CD4-positive, alpha-beta T cell treated with Interleukin-10 for 1 hour (primary cell): Measurements from ENCODE around the gene PHACTR4.
"Not testable (repeated sequence)": the region's sequence is repeated elsewhere in the genome, so short reads cannot be mapped to it uniquely, and the experiment has no call there.

Experiments
- DNase-seq: peaks from one replicate; pipeline ENCODE4 v3.0.0-alpha.2; 2020

Gene PHACTR4

GRCh38 chr1:28530456-28530855, 160.9 kb downstream of the PHACTR4 start:
- no peak for DNase-seq

DNA sequence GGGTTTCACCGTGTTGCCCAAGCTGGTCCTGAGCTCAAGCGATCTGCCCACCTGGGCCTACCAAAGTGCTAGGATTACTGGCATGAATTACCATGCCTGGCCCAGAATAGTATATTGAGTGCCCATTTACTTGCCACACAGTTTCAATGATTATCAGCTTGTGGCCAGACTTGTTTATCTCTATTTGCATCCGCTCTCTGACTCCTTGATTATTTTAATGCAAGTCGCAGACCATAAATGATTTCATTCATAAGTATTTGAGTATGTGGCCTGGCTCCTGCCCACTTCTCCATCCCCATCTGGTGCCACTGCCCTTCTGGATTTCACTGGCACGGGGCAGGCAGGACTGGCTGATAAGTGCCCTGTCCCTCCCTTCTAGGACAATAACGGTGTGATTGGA, 165.1 kb downstream of the PHACTR4 start:
- DNase-seq, result no peak

GRCh38 chr1:28535180-28535579, 165.6 kb downstream of the PHACTR4 start:
- DNase-seq, result no peak

- DNase-seq, result no peak
Observed at GRCh38 chr1:28537457-28538199, 168.1 kb downstream of the PHACTR4 start.

GRCh38 chr1:28538286-28538685, 168.7 kb downstream of the PHACTR4 start:
- no peak for DNase-seq

DNA sequence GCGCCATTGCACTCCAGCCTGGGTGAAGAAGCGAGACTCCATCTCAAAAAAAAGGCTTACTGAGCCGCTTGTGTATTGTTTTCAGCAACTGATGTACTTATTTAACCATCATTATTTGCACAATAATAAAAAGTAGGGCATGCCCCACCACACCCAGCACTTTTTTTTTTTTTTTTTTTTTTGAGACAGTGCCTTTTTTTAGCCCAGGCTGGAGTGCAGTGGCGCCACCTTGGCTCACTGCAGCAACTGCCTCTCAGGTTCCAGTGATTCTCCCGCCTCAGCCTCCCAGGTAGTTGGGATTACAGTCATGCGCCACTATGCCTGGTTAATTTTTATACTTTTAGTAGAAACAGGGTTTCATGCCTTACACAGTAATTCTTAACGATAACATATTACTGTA, 171.1 kb downstream of the PHACTR4 start:
- no peak for DNase-seq

- not testable (repeated sequence) for DNase-seq
Observed at GRCh38 chr1:28541414-28542015, 172.0 kb downstream of the PHACTR4 start.

- no peak for DNase-seq
Observed at GRCh38 chr1:28545246-28545628, 175.7 kb downstream of the PHACTR4 start.

DNA sequence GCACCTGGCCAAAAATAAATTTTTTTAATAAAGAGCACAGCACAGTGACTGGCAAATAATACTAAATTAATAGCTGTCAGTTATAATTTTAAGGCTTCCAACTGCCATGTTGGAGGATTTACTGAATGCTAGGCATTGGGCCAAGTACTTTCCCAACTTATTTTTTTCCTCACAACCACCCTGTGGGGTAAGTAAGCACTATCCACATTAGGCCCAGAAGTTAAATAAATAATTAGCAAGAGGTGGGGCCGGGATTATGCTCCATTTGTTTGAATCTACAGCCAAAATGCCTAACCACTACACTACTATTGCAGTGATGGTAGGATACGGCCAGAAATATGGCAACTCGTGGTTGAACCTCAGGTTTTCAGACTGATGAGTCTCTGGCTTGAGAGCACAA, 178.8 kb downstream of the PHACTR4 start:
- no peak for DNase-seq
